H9 (cell line): Measurements from ENCODE around the gene AKAP11. TPM values are rescaled to one million over a fixed set of nuclear protein-coding genes. Genes with fewer than 3 reads are reported as not detected.

Experiments used
- DNase-seq: peaks from one replicate; pipeline ENCODE4 v3.0.0-alpha.2; 2017
- H2AFZ ChIP-seq: one replicate; pipeline ENCODE4 v1.6.1; 2013; ENCODE audit warnings: mild to moderate bottlenecking, low read length, control low read depth, moderate library complexity
- H2AK5ac ChIP-seq: 2 replicates; pipeline ENCODE4 v1.6.1; 2013; ENCODE audit warnings: low read length, control low read depth, mixed read lengths; ENCODE audit not compliant: insufficient read length
- H2BK120ac ChIP-seq: one replicate; pipeline ENCODE4 v1.6.1; 2013; ENCODE audit warnings: low read depth, mild to moderate bottlenecking, low read length, control low read depth, inconsistent platforms; ENCODE audit not compliant: poor library complexity, severe bottlenecking
- H2BK12ac ChIP-seq: 2 replicates; pipeline ENCODE4 v1.6.1; 2013; ENCODE audit warnings: low read length, control low read depth, mixed read lengths, low read depth; ENCODE audit not compliant: insufficient read length
- H2BK15ac ChIP-seq: 2 replicates; pipeline ENCODE4 v1.6.1; 2013; ENCODE audit warnings: low read depth, low read length, control low read depth
- H2BK20ac ChIP-seq: one replicate; pipeline ENCODE4 v1.6.1; 2013; ENCODE audit warnings: low read depth, mild to moderate bottlenecking, low read length, control low read depth, inconsistent platforms; ENCODE audit not compliant: poor library complexity, severe bottlenecking
- H2BK5ac ChIP-seq: 2 replicates; pipeline ENCODE4 v1.6.1; 2013; ENCODE audit warnings: low read length, control low read depth, mixed read lengths; ENCODE audit not compliant: insufficient read length
- H3K14ac ChIP-seq: 2 replicates; pipeline ENCODE4 v1.6.1; 2013; ENCODE audit warnings: low read length, control low read depth; ENCODE audit not compliant: insufficient read depth
- H3K18ac ChIP-seq: 2 replicates; pipeline ENCODE4 v1.6.1; 2013; ENCODE audit warnings: low read depth, mild to moderate bottlenecking, mixed read lengths, low read length, control low read depth; ENCODE audit not compliant: insufficient read length
- H3K23ac ChIP-seq: 2 replicates; pipeline ENCODE4 v1.6.1; 2013; ENCODE audit warnings: low read length, control low read depth, mixed read lengths, low read depth; ENCODE audit not compliant: insufficient read length
- H3K23me2 ChIP-seq: 2 replicates; pipeline ENCODE4 v1.6.1; 2013; ENCODE audit warnings: low read depth, mild to moderate bottlenecking, mixed read lengths, low read length, control low read depth; ENCODE audit not compliant: insufficient read length, poor library complexity, severe bottlenecking
- H3K27ac ChIP-seq: 2 replicates; pipeline ENCODE4 v1.5.1; 2013; ENCODE audit warnings: low read length, control low read depth, mixed read lengths, low read depth; ENCODE audit not compliant: insufficient read length
- H3K27me3 ChIP-seq: 2 replicates; pipeline ENCODE4 v1.6.1; 2013; ENCODE audit warnings: low read length, control low read depth, inconsistent platforms; ENCODE audit not compliant: insufficient read depth
- H3K4ac ChIP-seq: 2 replicates; pipeline ENCODE4 v1.6.1; 2013; ENCODE audit warnings: low read depth, mild to moderate bottlenecking, control low read depth, inconsistent platforms, low read length, moderate library complexity
- H3K4me1 ChIP-seq: 2 replicates; pipeline ENCODE4 v1.6.1; 2013; ENCODE audit warnings: low read length, control low read depth, inconsistent platforms; ENCODE audit not compliant: insufficient read depth
- H3K4me2 ChIP-seq: 2 replicates; pipeline ENCODE4 v1.6.1; 2013; ENCODE audit warnings: low read length, control low read depth, mixed read lengths; ENCODE audit not compliant: insufficient read length, insufficient read depth
- H3K56ac ChIP-seq: 2 replicates; pipeline ENCODE4 v1.6.1; 2013; ENCODE audit warnings: low read depth, mild to moderate bottlenecking, mixed read lengths, low read length, control low read depth; ENCODE audit not compliant: insufficient read length
- H3K79me1 ChIP-seq: 2 replicates; pipeline ENCODE4 v1.6.1; 2013; ENCODE audit warnings: low read depth, mild to moderate bottlenecking, moderate library complexity, low read length, control low read depth, inconsistent platforms; ENCODE audit not compliant: insufficient read depth, poor library complexity, severe bottlenecking
- H3K79me2 ChIP-seq: 2 replicates; pipeline ENCODE4 v1.6.1; 2013; ENCODE audit warnings: low read length, control low read depth, inconsistent platforms; ENCODE audit not compliant: insufficient read depth
- H3K9ac ChIP-seq: 2 replicates; pipeline ENCODE4 v1.6.1; 2013; ENCODE audit warnings: low read length, control low read depth, mixed read lengths; ENCODE audit not compliant: insufficient read length; ENCODE audit errors: extremely low read depth
- H3K9me3 ChIP-seq: one replicate; pipeline ENCODE4 v1.6.1; 2013; ENCODE audit warnings: low read depth, low read length, inconsistent platforms; ENCODE audit not compliant: control insufficient read depth
- H3T11ph ChIP-seq: one replicate; pipeline ENCODE4 v1.6.1; 2013; ENCODE audit warnings: mild to moderate bottlenecking, low read length, control low read depth, inconsistent platforms
- H4K20me1 ChIP-seq: one replicate; pipeline ENCODE4 v1.6.1; 2013; ENCODE audit not compliant: control insufficient read depth, insufficient read length, insufficient read depth
- H4K5ac ChIP-seq: 2 replicates; pipeline ENCODE4 v1.6.1; 2013; ENCODE audit warnings: low read depth, mild to moderate bottlenecking, mixed read lengths, low read length, control low read depth; ENCODE audit not compliant: insufficient read length
- H4K8ac ChIP-seq: replicated peaks from 2 replicates; pipeline ENCODE4 v1.6.1; 2013; ENCODE audit warnings: low read length, control low read depth, mixed read lengths, low read depth; ENCODE audit not compliant: insufficient read length
- H4K91ac ChIP-seq: 2 replicates; pipeline ENCODE4 v1.6.1; 2013; ENCODE audit warnings: low read depth, mild to moderate bottlenecking, moderate library complexity, mixed read lengths, low read length, control low read depth; ENCODE audit not compliant: insufficient read length
- H3K27ac Mint-ChIP-seq, 3 experiments: 2 replicates in 2 of 3; 3 replicates in 1 of 3; pipeline ENCODE4 v1.8.0; 2020 to 2021; ENCODE audit warnings: mixed read lengths in 3 of 3, mild to moderate bottlenecking in 1 of 3, moderate library complexity in 1 of 3
- H3K27me3 Mint-ChIP-seq: 2 replicates; pipeline ENCODE4 v1.8.0; 2021; ENCODE audit warnings: low read depth, mild to moderate bottlenecking, moderate library complexity, mixed read lengths
- H3K36me3 Mint-ChIP-seq, 3 experiments: 2 replicates in 2 of 3; 3 replicates in 1 of 3; pipeline ENCODE4 v1.8.0; 2020 to 2021; ENCODE audit warnings: low read depth in 3 of 3, mixed read lengths in 3 of 3; ENCODE audit not compliant: insufficient read depth in 1 of 3
- H3K4me1 Mint-ChIP-seq, 2 experiments: 2 replicates each; pipeline ENCODE4 v1.8.0; 2020; ENCODE audit warnings: mixed read lengths in 2 of 2
- H3K4me3 Mint-ChIP-seq, 2 experiments: 2 replicates in 1 of 2; 3 replicates in 1 of 2; pipeline ENCODE4 v1.8.0; 2020 to 2021; ENCODE audit warnings: mild to moderate bottlenecking in 2 of 2, mixed read lengths in 2 of 2, moderate library complexity in 1 of 2
- H3K9me3 Mint-ChIP-seq, 2 experiments: 2 replicates in 1 of 2; 3 replicates in 1 of 2; pipeline ENCODE4 v1.8.0; 2020; ENCODE audit warnings: mild to moderate bottlenecking in 2 of 2, mixed read lengths in 2 of 2, moderate library complexity in 1 of 2
- CTCF ChIP-seq: fragments of 200-600 bp; sonication (generic); conservative IDR thresholded peaks from 3 replicates; pipeline ENCODE4 v1.8.0; 2021; ENCODE audit warnings: antibody characterized with exemption, mild to moderate bottlenecking
- WGBS: extraction: QIAGEN DNeasy Blood & Tissue Kit; methylation state at CpG from one replicate; pipeline ENCODE4 v1.1.7; 2013; ENCODE audit warnings: missing lambda C conversion rate, low lambda C conversion rate, mixed read lengths; ENCODE audit not compliant: insufficient read length; ENCODE audit errors: extremely low coverage; 5-methylcytosine and 5-hydroxymethylcytosine counted together
- total RNA-seq: library from RNA; stranded (reverse); gene quantifications from 2 replicates; pipeline ENCODE4 v1.2.1, GENCODE V29; 2021

AKAP11 gene
- total RNA-seq, 1 experiment from 2014 or later: 20.5 TPM

GRCh38 chr13:42246541-42246940 lies 25.4 kb upstream of the AKAP11 start:
- Histone ChIP-seq H4K8ac (no peak overlapping the region), H3K27ac (no peak overlapping the region), H3K9ac (no peak overlapping the region), H3K4me2 (no peak overlapping the region), H3K18ac (no peak overlapping the region), H3T11ph (no peak overlapping the region), H2BK120ac (no peak overlapping the region), H2BK12ac (no peak overlapping the region), H3K9me3 (no peaks in the 10 kb centered on the region), H3K14ac (no peak overlapping the region), H4K91ac (no peak overlapping the region), H3K4me1 (no peaks in the 10 kb centered on the region), H3K79me2 (no peaks in the 10 kb centered on the region), H3K27me3 (no peaks in the 10 kb centered on the region), H3K4ac (no peak overlapping the region), H2AFZ (no peak overlapping the region), H4K20me1 (no peaks in the 10 kb centered on the region), H3K79me1 (no peaks in the 10 kb centered on the region), H3K56ac (no peak overlapping the region), H3K23me2 (no peaks in the 10 kb centered on the region), H2BK5ac (no peak overlapping the region), H2AK5ac (no peak overlapping the region), H2BK20ac (no peak overlapping the region), H4K5ac (no peak overlapping the region), H2BK15ac (no peak overlapping the region), H3K23ac (no peak overlapping the region)
- H3K36me3 Mint-ChIP-seq: no peaks in the 10 kb centered on the region
- no peaks in the 10 kb centered on the region for H3K27me3 Mint-ChIP-seq
- no peaks in the 10 kb centered on the region for H3K9me3 Mint-ChIP-seq
- H3K27ac Mint-ChIP-seq: no peak overlapping the region
- WGBS: no CpG with 5 or more reads among the region's 8 CpGs
- TF ChIP-seq CTCF: no peak
- H3K4me1 Mint-ChIP-seq: no peaks in the 10 kb centered on the region
- DNase-seq: no peak
- no peak overlapping the region; a peak in 1 of 5 replicates for H3K4me3 Mint-ChIP-seq
